A673 (cell line): Measurements from ENCODE around the gene MAGI3.
"Not testable (repeated sequence)": the region's sequence is repeated elsewhere in the genome, so short reads cannot be mapped to it uniquely, and the experiment has no call there.

Source experiments
- EZH2 ChIP-seq: fragments of 200-600 bp; sonication (generic); IDR thresholded peaks from 2 replicates; pipeline ENCODE4 v1.6.1; 2017; ENCODE audit warnings: borderline replicate concordance, low read depth, mild to moderate bottlenecking, mixed read lengths, antibody characterized with exemption, low read length; ENCODE audit not compliant: poor library complexity, severe bottlenecking
- TF ChIP-seq, protein P1 (sequence below): fragments of 300-800, 200-600 bp; sonication (generic); conservative IDR thresholded peaks from 2 replicates; pipeline ENCODE4 v1.5.1; 2017; ENCODE audit warnings: low read depth, mild to moderate bottlenecking, antibody characterized with exemption, low read length, moderate library complexity, mixed read lengths

DNA sequence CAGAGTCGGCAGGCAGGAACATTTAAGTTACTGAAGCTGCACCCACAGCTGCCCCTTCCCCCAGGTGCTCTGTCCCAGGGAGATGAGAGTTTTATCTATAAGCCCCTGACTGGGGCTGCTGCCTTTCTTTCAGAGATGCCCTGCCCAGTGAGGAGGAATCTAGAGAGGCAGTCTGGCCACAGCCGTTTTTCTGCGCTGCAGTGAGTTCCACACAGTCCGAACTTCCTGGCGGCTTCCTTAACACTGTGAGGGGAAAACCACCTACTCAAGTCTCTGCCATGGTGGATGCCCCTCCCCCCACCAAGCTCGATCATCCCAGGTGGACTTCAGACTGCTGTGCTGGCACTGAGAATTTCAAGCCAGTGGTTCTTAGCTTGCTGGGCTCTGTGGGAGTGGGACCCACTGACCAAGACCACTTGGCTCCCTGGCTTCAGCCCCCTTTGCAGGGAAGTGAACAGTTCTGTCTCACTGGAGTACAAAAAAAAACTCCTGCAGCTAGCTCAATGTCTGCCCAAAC is 185.5 kb downstream of the MAGI3 start:
- TF ChIP-seq, protein P1, sequence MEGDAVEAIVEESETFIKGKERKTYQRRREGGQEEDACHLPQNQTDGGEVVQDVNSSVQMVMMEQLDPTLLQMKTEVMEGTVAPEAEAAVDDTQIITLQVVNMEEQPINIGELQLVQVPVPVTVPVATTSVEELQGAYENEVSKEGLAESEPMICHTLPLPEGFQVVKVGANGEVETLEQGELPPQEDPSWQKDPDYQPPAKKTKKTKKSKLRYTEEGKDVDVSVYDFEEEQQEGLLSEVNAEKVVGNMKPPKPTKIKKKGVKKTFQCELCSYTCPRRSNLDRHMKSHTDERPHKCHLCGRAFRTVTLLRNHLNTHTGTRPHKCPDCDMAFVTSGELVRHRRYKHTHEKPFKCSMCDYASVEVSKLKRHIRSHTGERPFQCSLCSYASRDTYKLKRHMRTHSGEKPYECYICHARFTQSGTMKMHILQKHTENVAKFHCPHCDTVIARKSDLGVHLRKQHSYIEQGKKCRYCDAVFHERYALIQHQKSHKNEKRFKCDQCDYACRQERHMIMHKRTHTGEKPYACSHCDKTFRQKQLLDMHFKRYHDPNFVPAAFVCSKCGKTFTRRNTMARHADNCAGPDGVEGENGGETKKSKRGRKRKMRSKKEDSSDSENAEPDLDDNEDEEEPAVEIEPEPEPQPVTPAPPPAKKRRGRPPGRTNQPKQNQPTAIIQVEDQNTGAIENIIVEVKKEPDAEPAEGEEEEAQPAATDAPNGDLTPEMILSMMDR, result not testable (repeated sequence)
- TF ChIP-seq EZH2, result not testable (repeated sequence)
